ENCODE data around the gene PEAK1.

The PEAK1 gene

DNA sequence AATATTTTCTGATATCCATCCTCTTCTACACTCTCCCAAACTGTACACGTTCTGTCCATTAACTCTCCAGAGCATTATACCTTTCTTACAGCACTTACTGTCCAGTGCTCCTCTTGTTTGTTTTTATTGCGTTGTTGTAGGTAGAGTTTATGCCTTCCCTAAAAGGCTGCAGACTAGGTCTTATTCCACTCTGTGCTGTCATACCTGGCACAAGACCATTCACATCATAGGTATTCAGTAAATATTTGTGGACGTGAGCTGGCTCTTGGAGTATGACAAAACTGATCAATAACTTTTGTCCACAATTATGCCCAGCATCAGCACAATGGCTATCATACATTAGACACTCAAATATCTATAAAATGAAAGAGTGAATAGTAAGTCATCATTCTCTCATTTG, 5.2 kb upstream of the PEAK1 start:
- Histone ChIP-seq H3K9ac (ENCODE audit: low read length) (no peak overlapping the region), H3K27me3 (ENCODE audit: control insufficient read depth in 1 of 2, insufficient read depth in 1 of 2, low read length in 2 of 2) (no peaks in the 10 kb centered on the region), H3K4me1 (ENCODE audit: control insufficient read depth, insufficient read depth, low read depth, low read length) (no peaks in the 10 kb centered on the region), H3K23ac (ENCODE audit: low read length in 2 of 2) (no peak overlapping the region), H4K8ac (ENCODE audit: low read length) (no peak overlapping the region), H2AK5ac (ENCODE audit: low read length, severe bottlenecking) (no peak overlapping the region), H3K4me2 (ENCODE audit: low read length, poor library complexity, severe bottlenecking) (no peak overlapping the region), H3K36me3 (ENCODE audit: control insufficient read depth in 1 of 2, insufficient read depth in 2 of 2, low read depth in 1 of 2, low read length in 2 of 2) (no peaks in the 10 kb centered on the region), H3K14ac (ENCODE audit: low read length in 2 of 2) (no peak overlapping the region), H2BK5ac (ENCODE audit: low read depth, low read length, poor library complexity, severe bottlenecking) (no peak overlapping the region), H3K27ac (ENCODE audit: low read length, poor library complexity, severe bottlenecking) (no peak overlapping the region), H2AFZ (ENCODE audit: low read depth, low read length) (no peak overlapping the region), H3K18ac (ENCODE audit: low read depth in 1 of 2, low read length in 2 of 2) (no peak overlapping the region), H2BK15ac (ENCODE audit: low read depth, poor library complexity, severe bottlenecking) (no peak overlapping the region), H2BK120ac (ENCODE audit: low read depth, low read length) (no peak overlapping the region), H2BK12ac (ENCODE audit: low read length in 2 of 2) (no peak overlapping the region), H3K4me3 (ENCODE audit: insufficient read depth in 1 of 2, low read depth in 1 of 2, low read length in 2 of 2) (no peak overlapping the region), H3K4ac (ENCODE audit: low read depth in 1 of 2, low read length in 2 of 2) (no peak overlapping the region), H3K79me1 (replicated peaks; ENCODE audit: low read length, poor library complexity, severe bottlenecking) (peaks cover 9% of the 10 kb centered on the region), H4K91ac (ENCODE audit: low read length) (no peak overlapping the region), H3K9me3 (ENCODE audit: control insufficient read depth, low read length) (no peaks in the 10 kb centered on the region)
- no peak for DNase-seq
- 100% methylated on average over 2 of the region's 3 CpGs for WGBS

- Histone ChIP-seq H3K36me3 (ENCODE audit: control insufficient read depth in 1 of 2, insufficient read depth in 2 of 2, low read depth in 1 of 2, low read length in 2 of 2) (no peaks in the 10 kb centered on the region), H3K79me1 (replicated peaks; ENCODE audit: low read length, poor library complexity, severe bottlenecking) (peaks cover 5% of the 10 kb centered on the region), H4K8ac (ENCODE audit: low read length) (peak overlapping the region; percentile 80), H3K9me3 (ENCODE audit: control insufficient read depth, low read length) (no peaks in the 10 kb centered on the region), H2AFZ (ENCODE audit: low read depth, low read length) (no peak overlapping the region), H3K18ac (ENCODE audit: low read depth in 1 of 2, low read length in 2 of 2) (no peak overlapping the region), H3K4me1 (ENCODE audit: control insufficient read depth, insufficient read depth, low read depth, low read length) (no peaks in the 10 kb centered on the region), H3K27ac (ENCODE audit: low read length, poor library complexity, severe bottlenecking) (peak overlapping the region; percentile 87), H3K14ac (ENCODE audit: low read length in 2 of 2) (no peak overlapping the region), H2BK12ac (ENCODE audit: low read length in 2 of 2) (no peak overlapping the region), H3K4ac (ENCODE audit: low read depth in 1 of 2, low read length in 2 of 2) (peak overlapping the region in 1 of 2 experiments; percentile 91), H3K4me3 (ENCODE audit: insufficient read depth in 1 of 2, low read depth in 1 of 2, low read length in 2 of 2) (peak overlapping the region; percentile 72 to 91), H2BK5ac (ENCODE audit: low read depth, low read length, poor library complexity, severe bottlenecking) (no peak overlapping the region), H3K9ac (ENCODE audit: low read length) (peak overlapping the region; percentile 97), H3K27me3 (ENCODE audit: control insufficient read depth in 1 of 2, insufficient read depth in 1 of 2, low read length in 2 of 2) (no peaks in the 10 kb centered on the region), H2BK120ac (ENCODE audit: low read depth, low read length) (no peak overlapping the region), H2AK5ac (ENCODE audit: low read length, severe bottlenecking) (no peak overlapping the region), H3K23ac (ENCODE audit: low read length in 2 of 2) (no peak overlapping the region), H4K91ac (ENCODE audit: low read length) (no peak overlapping the region), H3K4me2 (ENCODE audit: low read length, poor library complexity, severe bottlenecking) (peak overlapping the region; percentile 55), H2BK15ac (ENCODE audit: low read depth, poor library complexity, severe bottlenecking) (no peak overlapping the region)
- no peak for DNase-seq
- 13% methylated on average over 3 of the region's 3 CpGs for WGBS
Measured at GRCh38 chr15:77421370-77421700, 1.4 kb upstream of the PEAK1 start.

DNA sequence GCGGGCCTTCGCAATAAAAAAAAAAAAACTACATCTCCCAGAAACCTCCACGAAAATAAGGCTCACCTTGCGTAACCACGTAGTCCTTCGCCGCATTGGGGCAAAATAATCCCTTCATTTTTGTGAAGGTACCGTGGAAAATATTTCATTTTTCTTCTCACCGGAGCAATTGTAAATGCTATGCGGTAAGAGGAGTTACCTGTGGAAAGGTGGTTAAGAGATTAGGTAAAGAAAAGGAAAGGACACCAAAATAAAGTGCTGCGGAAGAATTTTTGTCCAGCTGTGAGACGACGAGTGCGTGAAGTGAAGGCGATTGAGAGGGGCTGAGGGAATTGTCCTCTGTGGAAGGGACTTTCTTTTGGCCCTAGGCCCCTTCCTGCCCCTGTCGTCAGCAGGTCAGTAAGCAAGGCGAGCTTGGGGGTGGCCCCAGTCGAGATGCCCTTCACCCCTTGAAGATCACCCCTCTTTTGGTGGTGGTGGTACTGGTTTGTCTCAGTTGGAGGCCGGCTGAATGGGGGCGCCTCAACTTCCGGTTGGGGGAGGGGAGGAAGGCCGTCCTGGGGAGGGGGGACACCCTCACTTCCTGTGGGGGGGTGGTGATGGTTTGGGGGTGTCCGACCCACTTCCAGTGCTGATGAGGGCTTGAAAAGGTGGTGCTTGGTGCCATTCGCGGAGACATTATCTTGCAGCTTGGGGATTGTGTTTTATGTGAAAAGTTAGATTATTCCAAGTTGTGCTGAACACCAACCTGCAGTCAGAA, 886 bp upstream of the PEAK1 start, which contains the start of gene HMG20A:
TSS of gene HMG20A (plus strand) at position 279 of the 760 bp plus-strand sequence. CDS start 37,520 bp downstream, outside the sequence.
- Histone ChIP-seq H2BK15ac (ENCODE audit: low read depth, poor library complexity, severe bottlenecking) (peak within 1 kb of the TSS; percentile 98), H4K91ac (ENCODE audit: low read length) (peak within 1 kb of the TSS; percentile 96), H3K9me3 (ENCODE audit: control insufficient read depth, low read length) (no peaks in the 10 kb centered on the region), H3K27me3 (ENCODE audit: control insufficient read depth in 1 of 2, insufficient read depth in 1 of 2, low read length in 2 of 2) (no peaks in the 10 kb centered on the region), H4K8ac (ENCODE audit: low read length) (peak within 1 kb of the TSS; percentile 99), H3K4me2 (ENCODE audit: low read length, poor library complexity, severe bottlenecking) (peak within 1 kb of the TSS; percentile 55), H3K79me1 (replicated peaks; ENCODE audit: low read length, poor library complexity, severe bottlenecking) (peaks cover 5% of the 10 kb centered on the region), H3K27ac (ENCODE audit: low read length, poor library complexity, severe bottlenecking) (peak within 1 kb of the TSS; percentile 87), H3K4ac (ENCODE audit: low read depth in 1 of 2, low read length in 2 of 2) (peak within 1 kb of the TSS; percentile 24 to 99), H3K23ac (ENCODE audit: low read length in 2 of 2) (peak within 1 kb of the TSS in 1 of 2 experiments; percentile 57), H3K4me1 (ENCODE audit: control insufficient read depth, insufficient read depth, low read depth, low read length) (no peaks in the 10 kb centered on the region), H3K14ac (ENCODE audit: low read length in 2 of 2) (peak within 1 kb of the TSS; percentile 36 to 68), H2AFZ (ENCODE audit: low read depth, low read length) (peak within 1 kb of the TSS; percentile 85), H3K36me3 (ENCODE audit: control insufficient read depth in 1 of 2, insufficient read depth in 2 of 2, low read depth in 1 of 2, low read length in 2 of 2) (no peaks in the 10 kb centered on the region), H3K4me3 (ENCODE audit: insufficient read depth in 1 of 2, low read depth in 1 of 2, low read length in 2 of 2) (peak within 1 kb of the TSS; percentile 94 to 96), H2BK12ac (ENCODE audit: low read length in 2 of 2) (peak within 1 kb of the TSS; percentile 66 to 85), H2BK5ac (ENCODE audit: low read depth, low read length, poor library complexity, severe bottlenecking) (no peak within 1 kb of the TSS), H3K18ac (ENCODE audit: low read depth in 1 of 2, low read length in 2 of 2) (peak within 1 kb of the TSS; percentile 90 to 96), H3K9ac (ENCODE audit: low read length) (peak within 1 kb of the TSS; percentile 97), H2BK120ac (ENCODE audit: low read depth, low read length) (peak within 1 kb of the TSS; percentile 85), H2AK5ac (ENCODE audit: low read length, severe bottlenecking) (no peak within 1 kb of the TSS)
- WGBS: under 1% methylated on average over 25 of the region's 25 CpGs
- DNase-seq: peak; percentile 95

GRCh38 chr15:77418966-77419835, 703 bp downstream of the PEAK1 start:
- Histone ChIP-seq H3K4me2 (ENCODE audit: low read length, poor library complexity, severe bottlenecking) (peak overlapping the region; percentile 64), H3K9me3 (ENCODE audit: control insufficient read depth, low read length) (no peaks in the 10 kb centered on the region), H4K8ac (ENCODE audit: low read length) (peak overlapping the region; percentile 37), H3K4ac (ENCODE audit: low read depth in 1 of 2, low read length in 2 of 2) (peak overlapping the region in 1 of 2 experiments; percentile 91), H2BK5ac (ENCODE audit: low read depth, low read length, poor library complexity, severe bottlenecking) (no peak overlapping the region), H3K4me1 (ENCODE audit: control insufficient read depth, insufficient read depth, low read depth, low read length) (no peaks in the 10 kb centered on the region), H3K23ac (ENCODE audit: low read length in 2 of 2) (peak overlapping the region in 1 of 2 experiments; percentile 3), H3K14ac (ENCODE audit: low read length in 2 of 2) (peak overlapping the region; percentile 89 to 92), H2BK12ac (ENCODE audit: low read length in 2 of 2) (peak overlapping the region in 1 of 2 experiments; percentile 83), H4K91ac (ENCODE audit: low read length) (peak overlapping the region; percentile 94), H3K27ac (ENCODE audit: low read length, poor library complexity, severe bottlenecking) (peak overlapping the region; percentile 70), H2AK5ac (ENCODE audit: low read length, severe bottlenecking) (no peak overlapping the region), H3K27me3 (ENCODE audit: control insufficient read depth in 1 of 2, insufficient read depth in 1 of 2, low read length in 2 of 2) (no peaks in the 10 kb centered on the region), H3K79me1 (replicated peaks; ENCODE audit: low read length, poor library complexity, severe bottlenecking) (peaks cover 7% of the 10 kb centered on the region), H3K18ac (ENCODE audit: low read depth in 1 of 2, low read length in 2 of 2) (peak overlapping the region; percentile 83 to 87), H3K4me3 (ENCODE audit: insufficient read depth in 1 of 2, low read depth in 1 of 2, low read length in 2 of 2) (peak overlapping the region; percentile 94 to 96), H3K9ac (ENCODE audit: low read length) (peak overlapping the region; percentile 96), H2BK15ac (ENCODE audit: low read depth, poor library complexity, severe bottlenecking) (peak overlapping the region; percentile 98), H2BK120ac (ENCODE audit: low read depth, low read length) (peak overlapping the region; percentile 85), H3K36me3 (ENCODE audit: control insufficient read depth in 1 of 2, insufficient read depth in 2 of 2, low read depth in 1 of 2, low read length in 2 of 2) (no peaks in the 10 kb centered on the region), H2AFZ (ENCODE audit: low read depth, low read length) (peak overlapping the region; percentile 2)
- DNase-seq: peak; percentile 57
- 1% methylated on average over 24 of the region's 72 CpGs for WGBS

Data from mesenchymal stem cell (in vitro differentiated cells and primary cell).